CD4-positive, alpha-beta T cell treated with Interleukin-1 beta for 1 hour (primary cell): ENCODE data around the gene CCDC158.
"Not testable (repeated sequence)": the region's sequence is repeated elsewhere in the genome, so short reads cannot be mapped to it uniquely, and the experiment has no call there.

Source experiments
- DNase-seq, 2 donors: peaks; one replicate each; pipeline ENCODE4 v3.0.0-alpha.2; 2020 to 2022

Gene CCDC158

DNA sequence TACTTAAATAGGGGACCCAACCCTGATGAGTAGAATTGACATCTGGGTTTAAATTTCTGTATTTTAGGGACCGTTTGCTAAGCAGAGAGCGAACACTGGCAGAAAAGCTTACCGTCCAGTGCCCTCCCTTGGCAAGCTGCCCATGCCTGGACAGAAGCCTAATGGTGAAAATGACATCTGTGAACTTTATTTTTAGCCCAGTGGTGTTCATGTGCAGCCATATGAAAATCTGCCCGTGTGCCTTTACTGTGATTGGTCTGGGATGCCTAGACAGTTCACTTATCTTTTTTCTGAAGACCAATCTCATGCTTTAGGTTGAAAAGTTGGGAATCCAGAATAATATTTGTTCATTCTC, 113.3 kb downstream of the CCDC158 start:
- no peak for DNase-seq

DNA sequence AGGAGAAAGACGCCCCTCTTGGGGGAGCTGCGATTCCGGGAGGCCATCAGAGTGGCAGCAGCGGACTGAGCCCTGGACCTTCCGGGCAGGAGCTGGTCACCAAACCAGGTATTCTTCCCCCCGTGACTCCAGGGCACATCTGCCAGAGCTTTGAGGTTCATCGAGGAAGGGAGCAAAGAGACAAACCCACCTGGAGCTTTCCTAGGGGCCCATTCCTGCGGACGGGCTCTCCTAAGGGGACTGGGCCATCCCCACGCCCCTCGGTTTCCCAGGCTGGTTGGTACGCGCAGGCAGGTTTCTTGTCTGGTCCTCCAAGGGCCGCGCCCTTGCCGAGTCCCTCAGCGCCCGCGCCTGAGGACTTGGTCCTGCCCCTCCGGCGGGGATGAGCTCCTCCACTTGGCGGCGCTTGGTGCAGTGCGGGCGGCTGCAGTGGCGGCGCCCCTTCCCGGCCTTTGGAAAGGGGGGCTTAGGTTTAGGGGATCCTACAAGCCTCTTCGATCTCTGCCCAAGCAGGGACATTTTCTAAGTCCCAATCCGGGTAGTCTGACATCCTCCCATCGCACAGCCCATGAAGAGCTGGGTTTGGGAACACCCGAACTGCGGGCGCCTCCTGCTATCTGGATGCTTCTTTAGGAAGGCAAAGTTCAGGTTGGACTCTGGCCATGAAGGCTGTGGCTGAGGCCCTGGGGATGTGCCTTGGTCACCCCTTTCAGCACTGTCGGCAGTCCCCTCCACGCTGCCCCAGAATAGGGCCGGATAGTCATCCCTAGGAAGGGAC, 113.9 kb downstream of the CCDC158 start:
- peak in 1 of 2 donors; percentile 11 for DNase-seq

DNA sequence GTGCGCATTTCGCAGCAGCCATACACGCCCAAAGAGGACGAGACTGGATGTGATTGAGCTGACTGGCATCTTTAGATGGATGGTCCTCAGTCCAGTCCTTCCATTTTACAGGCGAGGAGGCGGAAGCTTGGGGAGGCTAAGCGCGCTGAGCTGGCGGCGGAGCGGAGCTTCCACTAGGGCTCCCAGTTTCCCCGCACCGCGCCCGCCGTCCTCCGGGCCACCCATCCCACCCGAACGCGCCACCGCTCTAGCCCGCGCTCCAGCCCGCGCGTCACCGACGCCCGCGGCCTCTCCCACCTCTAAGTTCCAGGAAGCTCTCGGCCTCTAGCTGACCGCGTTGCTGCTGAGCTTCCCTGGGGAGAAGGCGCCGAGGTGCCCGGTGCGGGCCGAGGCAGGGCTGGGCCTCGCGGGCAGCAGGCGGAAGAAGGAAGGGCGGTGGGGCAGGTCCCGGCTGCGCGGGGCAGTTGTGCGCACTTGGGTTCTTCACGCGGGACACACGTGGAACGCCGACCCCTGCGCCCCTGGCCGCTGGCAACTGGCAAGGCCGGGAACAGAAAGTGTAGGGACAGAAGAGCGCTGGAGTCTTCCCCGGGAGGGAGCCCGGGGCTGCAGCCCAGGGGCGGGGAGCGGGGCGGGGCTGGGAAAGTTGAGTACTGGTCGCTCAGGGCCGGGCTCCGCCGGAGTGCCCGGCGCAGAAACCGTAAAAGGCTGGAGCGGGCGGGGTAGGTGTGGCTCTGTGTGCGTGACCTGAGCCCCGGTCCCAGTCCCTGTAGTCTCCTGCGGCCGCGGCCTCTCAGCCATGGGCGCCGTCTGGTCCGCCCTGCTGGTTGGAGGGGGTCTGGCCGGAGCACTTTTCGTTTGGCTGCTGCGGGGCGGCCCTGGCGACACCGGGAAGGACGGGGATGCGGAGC, 114.7 kb downstream of the CCDC158 start, which contains the start of gene STBD1:
Gene STBD1 (plus strand): TSS at position 763 of the 911 bp plus-strand sequence. CDS start 37 bp downstream, at position 800.
- peak; percentile 17 to 23 for DNase-seq

DNA sequence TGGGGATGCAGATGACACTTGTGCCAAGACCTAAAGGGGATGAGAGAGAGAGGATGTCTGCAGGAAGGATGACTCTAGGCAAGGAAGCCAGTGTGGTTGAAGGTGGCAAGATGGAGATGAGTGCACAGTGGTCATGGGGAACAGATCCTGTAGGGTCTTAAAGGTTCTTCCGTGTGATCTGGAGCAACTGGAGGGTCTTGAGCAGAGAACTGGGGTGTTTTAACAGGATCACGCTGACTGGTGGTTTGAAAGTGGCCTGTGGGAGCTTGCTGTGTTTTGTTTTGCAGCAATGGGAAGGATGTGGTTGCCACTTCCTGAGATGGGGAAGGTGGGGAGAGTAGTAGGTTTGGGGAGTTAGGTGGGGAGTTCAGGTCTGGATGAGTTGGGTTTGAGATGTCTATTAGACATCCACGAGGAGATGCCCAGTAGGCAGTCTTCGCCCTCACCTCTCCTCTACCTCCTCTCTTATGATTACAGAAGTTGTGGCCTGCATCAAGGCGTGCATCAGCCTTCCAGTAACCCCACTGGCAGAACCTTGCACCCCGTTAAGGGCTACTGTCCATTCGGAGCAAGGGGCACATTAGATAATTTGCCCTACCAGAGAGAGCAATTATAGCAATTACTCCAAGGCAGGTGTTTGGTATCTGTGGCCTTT, 115.8 kb downstream of the CCDC158 start:
- no peak for DNase-seq

DNA sequence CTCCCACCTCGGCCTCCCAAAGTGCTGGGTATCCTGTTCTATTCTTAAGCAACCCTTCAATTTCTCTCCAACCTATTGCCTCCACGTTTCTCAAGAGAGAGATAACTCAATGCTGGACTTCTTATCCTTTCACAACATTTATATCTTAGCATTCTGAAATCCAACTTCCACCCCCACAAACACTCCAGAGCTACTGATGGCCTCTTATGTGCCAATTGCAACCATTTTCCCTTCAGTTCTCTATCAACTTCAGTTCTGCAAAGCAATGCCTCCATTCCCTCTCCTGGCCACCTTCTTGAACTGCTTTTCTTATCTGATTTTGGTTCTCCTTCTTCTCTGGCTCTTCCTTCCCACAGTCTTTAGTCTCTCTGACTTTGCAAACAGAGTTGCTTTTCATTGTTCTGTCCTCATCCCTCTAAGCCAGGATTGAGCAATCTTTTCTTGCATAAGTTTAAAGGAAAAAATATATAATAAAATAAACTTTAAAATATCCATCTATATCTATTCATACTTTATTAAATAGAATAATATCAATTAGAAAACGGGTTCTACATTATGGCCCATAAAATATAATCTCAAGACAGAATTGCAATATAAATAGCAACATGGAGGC, 118.0 kb downstream of the CCDC158 start:
- no peak for DNase-seq

DNA sequence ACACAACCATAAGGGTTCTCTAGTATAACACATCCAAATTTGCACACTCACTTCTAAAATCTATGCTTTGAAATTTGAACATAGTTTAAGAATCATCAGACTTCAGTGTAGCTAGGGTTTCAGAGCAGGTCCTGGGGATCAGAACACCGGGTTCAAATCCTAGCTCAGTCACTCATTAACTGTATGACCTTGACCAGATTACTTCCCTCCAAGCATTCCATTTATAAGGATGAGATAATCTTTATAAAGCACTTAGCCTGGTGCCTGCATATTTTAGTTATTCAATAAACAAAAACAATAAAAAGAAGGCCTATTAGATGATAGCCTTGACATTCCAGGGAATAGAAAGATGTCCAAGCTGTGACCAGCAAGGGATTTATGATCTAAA, 119.2 kb downstream of the CCDC158 start:
- DNase-seq = no peak

DNA sequence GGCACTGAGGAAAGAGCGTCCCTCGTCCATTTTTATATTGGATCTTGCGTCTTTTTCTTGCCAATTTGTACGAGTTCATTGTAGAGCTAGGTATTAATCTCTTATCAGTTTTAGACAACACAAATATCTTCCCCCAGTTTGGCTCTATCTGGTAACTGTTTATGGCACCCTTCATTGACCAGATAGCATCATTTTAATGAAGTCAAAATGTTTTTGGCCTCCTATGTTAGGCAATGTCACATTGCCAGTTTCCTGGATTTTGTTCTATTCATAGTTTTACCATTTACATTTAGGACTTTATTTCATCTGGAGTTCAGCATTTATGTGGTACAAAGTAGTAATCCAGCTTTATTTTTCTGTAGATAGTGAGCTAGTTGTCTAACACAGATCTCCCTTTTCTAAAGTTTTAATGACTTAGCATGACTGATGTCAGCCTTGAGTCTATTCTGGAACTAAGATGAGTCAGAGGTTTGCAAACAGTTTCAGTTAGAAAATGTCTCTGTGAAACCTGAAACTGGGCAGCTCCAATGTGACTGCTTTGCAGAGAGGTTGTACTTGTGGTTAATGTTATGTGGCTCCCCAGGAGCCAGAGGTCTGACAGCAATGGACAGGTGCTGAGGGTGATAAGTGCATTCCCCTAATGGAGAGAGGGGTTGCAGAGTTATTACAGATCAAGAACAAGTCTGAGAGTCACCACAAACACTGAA, 119.7 kb downstream of the CCDC158 start:
- DNase-seq = no peak

DNA sequence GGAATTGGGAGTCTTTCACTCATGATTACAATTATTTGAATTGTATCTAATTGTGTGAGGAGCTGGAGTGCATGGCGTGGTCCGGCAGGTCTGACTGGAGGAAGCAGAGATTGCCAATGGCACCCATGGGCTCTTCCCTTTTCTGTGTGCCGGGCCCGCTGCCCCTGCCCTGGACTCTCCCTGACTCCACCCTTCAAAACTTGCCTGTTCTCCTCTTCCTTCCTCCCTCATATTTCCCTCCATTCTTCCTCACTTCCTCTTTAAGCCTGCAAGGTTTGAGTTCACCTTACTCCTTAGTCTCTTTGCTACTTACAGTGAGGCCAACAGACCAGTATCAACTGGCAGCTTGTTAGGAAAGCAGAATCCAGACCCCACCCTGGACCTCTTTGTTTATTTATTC, 120.9 kb downstream of the CCDC158 start:
- DNase-seq = no peak

DNA sequence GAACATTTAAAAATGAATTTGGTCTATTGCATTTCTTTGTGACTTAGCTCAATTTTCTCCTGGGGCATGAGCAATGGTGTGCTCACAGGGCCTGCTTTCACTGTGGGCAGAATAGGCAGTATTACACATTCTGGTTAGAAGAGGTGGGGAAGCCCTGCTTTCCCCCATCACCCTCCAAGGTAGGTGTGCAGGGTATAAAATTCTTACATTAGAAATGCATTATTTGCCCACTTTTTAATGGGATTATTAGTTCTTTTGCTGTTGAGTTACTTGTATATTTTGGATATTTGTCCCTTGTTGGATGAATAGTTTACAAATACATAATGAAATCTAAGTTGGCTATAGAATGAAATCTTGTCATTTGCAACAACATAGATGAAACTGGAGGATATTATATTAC, 122.7 kb downstream of the CCDC158 start:
- no peak for DNase-seq

DNA sequence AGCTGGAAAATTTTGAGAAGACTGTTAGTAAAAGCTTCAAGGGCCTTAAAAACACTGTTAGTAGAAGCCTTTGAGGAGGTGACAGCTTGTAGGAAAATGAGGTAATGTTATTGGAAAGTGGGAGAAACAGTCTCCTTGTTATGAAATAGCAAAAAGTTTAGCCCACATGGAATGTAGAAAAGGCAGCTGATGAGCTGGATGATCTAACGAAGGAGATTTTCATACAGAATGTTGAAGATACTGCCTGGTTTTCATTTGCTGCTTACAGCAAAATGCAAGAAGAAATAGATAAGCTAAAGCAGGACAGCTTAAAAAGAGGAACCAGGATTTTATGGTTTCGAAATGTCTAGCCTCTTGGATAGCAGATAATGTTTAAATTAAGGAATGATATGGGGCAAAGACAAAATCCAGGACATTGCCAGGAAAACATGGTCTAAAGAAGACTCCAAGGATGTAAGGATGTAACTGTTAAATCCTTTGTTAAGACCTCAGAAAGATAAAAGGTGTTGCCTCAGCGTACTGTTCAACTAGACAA, 124.6 kb downstream of the CCDC158 start:
- no peak for DNase-seq

DNA sequence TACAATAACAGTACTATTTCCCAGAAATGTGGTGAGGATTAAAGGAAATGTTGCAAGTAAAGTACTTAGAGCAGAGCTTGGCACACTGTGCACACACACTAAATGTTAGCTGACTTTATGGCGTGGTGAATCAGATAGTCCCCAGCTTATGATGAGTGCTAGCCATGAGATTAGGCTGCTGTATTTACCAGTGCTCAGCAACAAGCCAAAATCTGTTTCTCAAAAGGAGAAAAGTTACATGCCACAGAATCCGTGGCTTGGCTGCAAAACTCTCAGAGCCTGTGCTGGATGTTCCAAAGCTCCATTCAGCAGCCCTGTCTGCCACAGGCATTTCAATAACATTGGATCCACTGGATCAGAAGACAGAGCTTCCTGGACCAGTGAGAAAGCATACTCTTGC, 127.2 kb downstream of the CCDC158 start:
- no peak for DNase-seq

DNA sequence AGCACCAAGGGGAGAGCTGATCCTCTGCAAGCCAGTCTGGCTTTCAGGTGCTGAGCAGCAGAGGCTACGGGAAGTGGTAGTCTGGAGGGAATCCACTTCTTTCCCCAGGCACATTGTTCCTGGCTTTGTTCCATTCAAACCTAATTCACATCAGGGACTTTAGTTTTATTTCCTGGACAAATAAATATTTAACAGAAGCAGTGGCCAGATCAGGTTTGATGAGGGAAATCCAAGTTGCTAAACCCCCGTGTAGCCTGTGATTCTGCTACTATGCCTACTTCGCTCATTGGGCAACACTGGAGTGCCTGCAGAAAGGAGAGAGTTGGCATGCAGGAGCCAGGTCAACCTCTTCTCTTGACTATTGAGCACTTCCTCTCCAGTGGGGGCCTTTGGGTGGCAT, 128.2 kb downstream of the CCDC158 start:
- DNase-seq = no peak

DNA sequence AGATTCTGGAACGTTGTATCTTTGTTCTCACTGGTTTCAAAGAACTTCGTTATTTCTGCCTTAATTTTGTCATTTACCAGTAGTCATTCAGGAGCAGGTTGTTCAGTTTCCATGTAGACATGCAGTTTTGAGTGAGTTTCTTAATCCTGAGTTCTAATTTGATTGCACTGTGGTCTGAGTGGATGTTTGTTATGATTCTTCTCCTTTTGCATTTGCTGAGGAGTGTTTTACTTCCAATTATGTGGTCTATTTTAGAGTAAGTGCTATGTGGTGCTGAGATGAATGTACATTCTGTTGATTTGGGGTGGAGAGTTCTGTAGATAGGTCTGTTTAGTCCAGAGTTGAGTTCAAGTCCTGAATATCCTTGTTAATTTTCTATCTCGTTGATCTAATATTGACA, 133.1 kb downstream of the CCDC158 start:
- DNase-seq = not testable (repeated sequence)

DNA sequence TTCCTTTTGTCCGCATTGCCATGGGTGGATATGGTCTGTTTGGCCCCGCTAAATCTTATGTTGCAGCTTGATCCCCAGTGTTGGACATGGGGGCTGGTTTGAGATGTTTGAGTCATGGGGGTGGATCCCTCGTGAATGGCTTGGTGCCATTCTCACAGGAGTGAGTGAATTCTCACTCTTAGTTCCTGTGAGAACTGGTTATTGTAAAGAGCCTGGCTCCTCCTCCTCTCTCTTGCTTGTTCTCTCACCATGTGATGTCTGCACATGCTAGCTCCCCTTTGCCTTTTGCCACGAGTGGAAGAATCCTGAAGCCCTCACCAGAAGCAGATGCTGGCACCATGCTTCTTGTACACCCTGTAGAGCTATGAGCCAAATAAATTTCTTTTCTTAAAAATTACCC, 137.0 kb downstream of the CCDC158 start:
- no peak for DNase-seq

DNA sequence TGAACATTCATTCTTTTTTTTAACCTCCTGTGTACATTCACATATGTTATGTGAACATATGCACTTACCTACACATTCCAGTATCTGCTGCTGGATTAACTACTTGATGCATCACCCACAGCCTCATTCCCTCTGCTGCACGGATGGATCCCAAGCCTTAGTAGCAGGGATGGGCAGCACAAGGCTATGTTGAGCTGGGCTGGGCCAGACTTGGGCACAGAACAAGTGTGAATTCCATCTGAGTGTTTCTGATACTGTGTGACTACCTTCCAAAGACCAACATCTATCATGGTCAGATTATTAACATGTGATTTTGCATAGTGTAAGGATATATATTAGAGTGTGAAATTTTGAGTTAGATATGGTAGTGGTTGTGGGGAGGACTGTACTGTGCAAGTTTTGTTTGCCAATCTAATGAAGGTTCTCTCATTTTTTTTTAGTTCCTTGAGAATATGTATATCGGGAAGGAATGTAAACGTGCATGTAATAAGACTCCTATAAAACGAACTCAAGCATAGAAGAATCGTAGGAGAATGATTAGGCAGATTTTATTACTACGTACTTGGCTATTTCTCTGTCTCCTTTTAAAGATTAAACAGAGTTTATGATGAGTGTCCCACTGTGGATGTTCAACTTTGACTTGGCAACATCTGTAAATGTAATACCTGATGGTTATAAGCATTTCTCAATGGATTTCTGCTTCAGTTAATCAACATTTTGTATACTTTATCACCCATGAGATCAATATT, 137.8 kb downstream of the CCDC158 start:
- DNase-seq = no peak

DNA sequence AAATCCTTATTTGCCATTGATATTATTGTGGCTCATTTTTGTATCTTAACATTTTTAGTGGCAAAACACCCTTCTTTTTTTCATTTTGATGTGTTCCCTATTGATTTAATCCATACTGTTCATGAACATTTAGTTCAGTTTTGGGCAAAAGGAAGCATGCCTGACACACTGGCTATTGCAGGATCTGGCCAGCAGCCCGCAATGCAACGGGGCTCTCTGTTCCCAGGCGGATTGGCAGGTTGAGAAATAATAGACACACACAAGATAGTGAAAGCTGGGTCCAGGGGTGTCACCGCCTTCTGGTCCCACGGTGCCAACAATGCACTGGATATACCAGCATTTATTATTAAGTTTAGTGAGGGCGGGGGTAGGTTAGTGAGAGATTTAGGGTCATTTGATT, 139.3 kb downstream of the CCDC158 start:
- not testable (repeated sequence) for DNase-seq

DNA sequence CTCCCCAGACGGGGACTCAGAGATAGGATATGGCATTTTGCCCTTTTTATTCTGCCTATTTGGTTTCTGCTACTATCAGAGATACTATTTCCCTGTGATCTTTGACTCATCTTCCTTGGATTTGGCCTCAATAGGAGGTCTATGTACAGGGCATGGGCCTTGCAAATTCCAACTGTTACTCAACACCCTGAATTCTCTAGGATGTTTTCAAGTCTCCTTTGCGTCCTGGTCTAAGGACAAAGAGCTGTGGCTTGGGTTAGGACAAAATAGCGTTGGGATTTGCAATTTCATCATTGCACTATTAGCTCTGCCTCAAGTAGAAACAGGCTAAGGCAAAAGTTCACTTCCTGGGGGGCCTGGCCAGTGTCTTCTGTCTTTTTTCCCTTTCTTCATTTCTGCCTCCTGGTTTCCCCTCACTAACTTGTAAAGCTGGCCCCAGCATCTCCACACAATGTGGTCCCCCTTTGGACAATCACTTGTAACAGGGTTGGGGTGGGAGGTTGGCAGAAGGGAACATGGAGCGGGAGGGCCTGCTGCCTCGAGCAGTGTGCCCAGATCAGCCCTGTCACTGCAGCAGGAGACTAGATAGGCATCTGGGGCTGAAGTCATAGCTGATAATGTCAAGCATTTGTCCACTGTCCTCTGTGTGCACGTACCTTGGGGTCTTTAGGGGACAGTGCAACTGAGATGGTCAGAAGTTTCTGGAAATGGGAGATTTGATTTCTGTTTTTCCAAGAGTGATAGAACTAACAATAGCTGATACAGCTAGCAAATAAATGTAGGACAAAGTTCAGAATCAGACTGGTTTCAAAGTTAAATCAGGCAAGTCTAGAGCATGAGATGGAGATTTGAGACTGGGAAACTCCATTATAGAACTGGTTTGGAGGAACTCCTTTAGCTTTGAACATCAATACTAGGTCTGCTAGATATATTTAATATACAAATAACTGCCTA, 140.2 kb downstream of the CCDC158 start:
- no peak for DNase-seq

DNA sequence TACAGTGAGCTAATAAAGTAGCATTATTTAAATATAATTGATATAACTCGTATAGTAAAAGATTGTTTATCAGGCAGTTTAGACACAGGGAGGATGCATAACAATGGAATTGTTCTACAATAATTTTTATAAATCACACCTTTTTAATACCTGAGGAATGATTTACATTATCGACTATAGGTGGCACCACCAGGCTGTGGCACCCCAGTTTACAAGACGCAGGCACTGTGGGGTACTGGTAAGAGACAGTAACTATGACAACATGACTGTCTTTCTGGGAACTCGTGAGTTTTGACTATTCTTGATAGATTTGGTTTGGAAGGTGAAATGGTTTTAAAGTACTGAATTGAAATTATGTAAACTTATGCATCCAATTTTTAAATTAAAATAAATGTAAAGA, 141.5 kb downstream of the CCDC158 start:
- DNase-seq = peak; percentile 12 to 51

DNA sequence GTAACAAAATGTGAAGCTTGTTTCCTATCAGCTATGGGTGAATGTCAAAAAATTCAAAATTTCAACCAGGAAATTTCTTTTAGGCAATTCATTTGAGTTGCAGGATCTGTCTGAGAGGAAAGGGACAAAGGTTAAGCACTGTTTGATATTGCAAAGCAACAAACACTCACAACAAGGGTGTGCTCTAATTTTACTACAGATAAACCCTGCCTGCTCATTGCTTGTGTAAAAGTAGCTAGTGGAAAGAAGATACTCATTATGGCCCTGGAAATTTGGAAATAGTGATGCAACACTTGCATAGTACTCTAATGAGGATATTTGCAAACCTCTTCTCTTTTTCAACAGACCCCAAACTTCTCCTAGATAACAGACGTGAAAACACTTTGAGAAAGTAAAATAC, 142.4 kb downstream of the CCDC158 start:
- DNase-seq = no peak

DNA sequence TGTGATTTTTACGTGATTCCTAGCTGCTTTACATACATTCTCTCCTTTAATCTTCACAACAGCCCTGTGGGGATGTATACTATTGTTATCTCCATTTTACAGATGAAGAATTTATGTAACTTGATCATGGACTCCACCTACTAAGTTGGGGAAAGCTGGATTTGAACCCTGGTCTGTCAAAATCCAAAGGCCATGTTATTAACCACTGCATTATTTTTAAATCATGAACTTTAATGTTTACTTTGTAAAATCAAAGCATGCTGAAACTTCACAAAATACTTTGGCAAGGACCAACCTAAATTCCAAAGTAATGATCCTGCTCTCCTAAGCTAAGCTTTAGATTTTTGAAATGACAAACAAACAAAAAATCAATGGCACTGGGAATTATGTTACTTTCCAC, 143.3 kb downstream of the CCDC158 start:
- DNase-seq = no peak
